Keratinocyte (primary cell): ENCODE data around the gene RRP9. TPM values are rescaled to one million over a fixed set of nuclear protein-coding genes. Genes with fewer than 3 reads are reported as not detected.

ENCODE experiments used
- DNase-seq: peaks from one replicate; pipeline ENCODE4 v3.0.0-alpha.2; 2011; ENCODE audit warnings: low read depth, missing footprints, low spot score
- FAIRE-seq: peaks from 2 replicates; lab custom pipeline; 2011; peaks lifted over from hg19 to GRCh38; lab: Jason Lieb, UNC
- H2AFZ ChIP-seq: 2 replicates; pipeline ENCODE4 v1.6.0; 2012; ENCODE audit warnings: low read length, control low read depth, inconsistent platforms; ENCODE audit not compliant: control insufficient read depth
- H3K27ac ChIP-seq: 2 replicates; pipeline ENCODE4 v1.5.1; 2011; ENCODE audit warnings: low read length; ENCODE audit not compliant: control insufficient read depth, insufficient read depth
- H3K27me3 ChIP-seq: 3 replicates; pipeline ENCODE4 v1.6.0; 2011; ENCODE audit warnings: low read length; ENCODE audit not compliant: control insufficient read depth, insufficient read depth; ENCODE audit errors: extremely low read depth
- H3K36me3 ChIP-seq, 2 experiments: 2 replicates in 1 of 2; 3 replicates in 1 of 2; pipeline ENCODE4 v1.5.1; 2011; ENCODE audit warnings: low read length in 2 of 2, mild to moderate bottlenecking in 1 of 2; ENCODE audit not compliant: control insufficient read depth in 2 of 2, insufficient read depth in 2 of 2; ENCODE audit errors: extremely low read depth in 1 of 2
- H3K4me1 ChIP-seq: 3 replicates; pipeline ENCODE4 v1.5.1; 2011; ENCODE audit warnings: low read length; ENCODE audit not compliant: control insufficient read depth, insufficient read depth; ENCODE audit errors: extremely low read depth
- H3K4me2 ChIP-seq: 3 replicates; pipeline ENCODE4 v1.6.0; 2011; ENCODE audit warnings: low read depth, low read length; ENCODE audit not compliant: control insufficient read depth, insufficient read depth; ENCODE audit errors: extremely low read depth
- H3K4me3 ChIP-seq, 3 experiments: fragments of 200-600 bp in 1 of 3; sonication (generic) in 1 of 3; 2 replicates in 2 of 3; 3 replicates in 1 of 3; pipeline ENCODE4 v1.5.1; 2011 to 2016; ENCODE audit warnings: low read length in 3 of 3, mild to moderate bottlenecking in 3 of 3, control low read depth in 2 of 3, inconsistent platforms in 1 of 3, low read depth in 1 of 3, mixed read lengths in 1 of 3, mixed run types in 1 of 3, moderate library complexity in 1 of 3; ENCODE audit not compliant: control insufficient read depth in 2 of 3, insufficient read depth in 2 of 3; ENCODE audit errors: extremely low read depth in 1 of 3
- H3K79me2 ChIP-seq: 2 replicates; pipeline ENCODE4 v1.6.0; 2012; ENCODE audit warnings: low read length; ENCODE audit not compliant: control insufficient read depth, insufficient read depth
- H3K9ac ChIP-seq: 3 replicates; pipeline ENCODE4 v1.6.0; 2011; ENCODE audit warnings: low read length; ENCODE audit not compliant: control insufficient read depth, insufficient read depth; ENCODE audit errors: extremely low read depth
- H3K9me1 ChIP-seq: 3 replicates; pipeline ENCODE4 v1.6.0; 2011; ENCODE audit warnings: low read length; ENCODE audit not compliant: control insufficient read depth, insufficient read depth; ENCODE audit errors: extremely low read depth
- H3K9me3 ChIP-seq: 2 replicates; pipeline ENCODE4 v1.5.1; 2012; ENCODE audit warnings: low read depth, low read length; ENCODE audit not compliant: control insufficient read depth
- H4K20me1 ChIP-seq: 3 replicates; pipeline ENCODE4 v1.6.0; 2011; ENCODE audit warnings: low read length; ENCODE audit not compliant: control insufficient read depth, insufficient read depth; ENCODE audit errors: extremely low read depth
- EZH2 ChIP-seq: IDR thresholded peaks from one replicate; pipeline ENCODE4 v1.6.1; 2012; ENCODE audit warnings: inconsistent platforms, mild to moderate bottlenecking, low read length, moderate library complexity
- dilution Hi-C: fragments of 300-500 bp; cut with MboI; formaldehyde crosslinking; loops from one replicate; pipeline ENCODE4 v1.7.0; 2020; ENCODE audit warnings: low sequenced_read_pairs; ENCODE audit not compliant: extremely low pct_ligation_motif_present
- polyA plus RNA-seq, 5 experiments: library from polyadenylated mRNA; depleted of rRNA in 3 of 5; stranded (reverse) in 3 of 5; stranded (forward) in 1 of 5; unstranded in 1 of 5; fragments of >200 nt; gene quantifications; 1 replicate in 1 of 5; 2 replicates in 3 of 5; 3 replicates in 1 of 5; pipeline versions ENCODE4 v1.2.1 to v1.2.3, GENCODE V29; 2011 to 2012; ENCODE audit warnings: missing spikeins in 2 of 5, low read depth in 1 of 5, low replicate concordance in 1 of 5
- TF ChIP-seq, protein P1 (sequence below), 3 experiments: IDR thresholded peaks in 1 of 3; conservative IDR thresholded peaks in 1 of 3; optimal IDR thresholded peaks in 1 of 3; 2 replicates in 2 of 3; 3 replicates in 1 of 3; pipeline versions ENCODE3 to v1.5.1; 2011; ENCODE audit warnings: low read length in 3 of 3, mild to moderate bottlenecking in 3 of 3, moderate library complexity in 2 of 3, control low read depth in 1 of 3, inconsistent platforms in 1 of 3; ENCODE audit not compliant: insufficient read depth in 2 of 3; ENCODE audit errors: extremely low read depth in 1 of 3

Gene RRP9
- polyA plus RNA-seq, 1 donor (not counting 4 experiments of a cell fraction or from before 2014, with no cell fraction given): 21.8 TPM

- Histone ChIP-seq H3K4me1 (peaks cover 10% of the 10 kb centered on the region), H3K9ac (no peak overlapping the region), H3K27me3 (peaks cover 2% of the 10 kb centered on the region), H3K9me1 (no peaks in the 10 kb centered on the region), H4K20me1 (no peaks in the 10 kb centered on the region), H3K9me3 (no peaks in the 10 kb centered on the region), H3K4me2 (no peak overlapping the region), H3K27ac (no peak overlapping the region), H3K36me3 (peaks cover 0 to 1% of the 10 kb centered on the region in 2 experiments), H3K79me2 (peaks cover 5% of the 10 kb centered on the region), H2AFZ (no peak overlapping the region), H3K4me3 (no peak overlapping the region)
- no peak for TF ChIP-seq EZH2
- TF ChIP-seq, protein P1, sequence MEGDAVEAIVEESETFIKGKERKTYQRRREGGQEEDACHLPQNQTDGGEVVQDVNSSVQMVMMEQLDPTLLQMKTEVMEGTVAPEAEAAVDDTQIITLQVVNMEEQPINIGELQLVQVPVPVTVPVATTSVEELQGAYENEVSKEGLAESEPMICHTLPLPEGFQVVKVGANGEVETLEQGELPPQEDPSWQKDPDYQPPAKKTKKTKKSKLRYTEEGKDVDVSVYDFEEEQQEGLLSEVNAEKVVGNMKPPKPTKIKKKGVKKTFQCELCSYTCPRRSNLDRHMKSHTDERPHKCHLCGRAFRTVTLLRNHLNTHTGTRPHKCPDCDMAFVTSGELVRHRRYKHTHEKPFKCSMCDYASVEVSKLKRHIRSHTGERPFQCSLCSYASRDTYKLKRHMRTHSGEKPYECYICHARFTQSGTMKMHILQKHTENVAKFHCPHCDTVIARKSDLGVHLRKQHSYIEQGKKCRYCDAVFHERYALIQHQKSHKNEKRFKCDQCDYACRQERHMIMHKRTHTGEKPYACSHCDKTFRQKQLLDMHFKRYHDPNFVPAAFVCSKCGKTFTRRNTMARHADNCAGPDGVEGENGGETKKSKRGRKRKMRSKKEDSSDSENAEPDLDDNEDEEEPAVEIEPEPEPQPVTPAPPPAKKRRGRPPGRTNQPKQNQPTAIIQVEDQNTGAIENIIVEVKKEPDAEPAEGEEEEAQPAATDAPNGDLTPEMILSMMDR (optimal IDR thresholded peaks at IDR 0.05 in 1 of 3, IDR thresholded peaks at IDR 0.05 in 1 of 3, conservative IDR thresholded peaks at IDR 0.05 in 1 of 3; ENCODE audit: extremely low read depth in 1 of 3, insufficient read depth in 2 of 3, low read length in 3 of 3): no peak
- no peak for DNase-seq
- FAIRE-seq: no peak
- dilution Hi-C loops: no loop called here
Measured at GRCh38 chr3:51945926-51946705, 4.4 kb upstream of the RRP9 start.

DNA sequence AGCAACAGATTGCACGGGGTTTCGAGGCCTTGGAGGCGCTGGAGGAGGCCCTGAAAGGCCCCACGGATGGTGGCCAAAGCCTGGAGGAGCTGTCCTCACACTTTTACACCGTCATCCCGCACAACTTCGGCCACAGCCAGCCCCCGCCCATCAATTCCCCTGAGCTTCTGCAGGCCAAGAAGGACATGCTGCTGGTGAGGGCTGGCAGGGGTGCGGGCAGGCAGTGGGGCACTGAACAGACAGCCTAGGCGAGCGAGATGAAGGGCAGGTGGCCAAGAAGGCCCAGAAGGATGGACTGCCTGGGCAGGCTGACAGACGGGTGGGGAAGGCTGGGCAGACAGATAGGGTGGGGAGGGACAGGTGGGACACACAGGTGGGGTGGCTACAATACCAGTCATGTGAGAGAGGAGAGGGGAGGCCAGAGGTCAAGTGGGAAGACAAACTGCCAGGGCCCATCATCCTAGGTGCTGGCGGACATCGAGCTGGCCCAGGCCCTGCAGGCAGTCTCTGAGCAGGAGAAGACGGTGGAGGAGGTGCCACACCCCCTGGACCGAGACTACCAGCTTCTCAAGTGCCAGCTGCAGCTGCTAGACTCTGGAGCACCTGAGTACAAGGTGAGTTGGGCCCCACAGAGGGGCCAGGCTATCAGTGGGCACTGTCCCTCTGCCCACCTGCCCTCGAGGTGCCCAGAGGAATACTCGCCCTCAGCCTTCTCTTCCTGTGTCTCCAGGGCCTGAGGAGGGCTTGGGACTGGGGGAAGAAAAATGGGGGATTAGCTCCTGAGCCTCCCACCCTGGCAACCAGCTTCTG is 3.5 kb upstream of the RRP9 start:
- H2AFZ ChIP-seq: no peak overlapping the region
- no peak for DNase-seq
- peaks cover 14% of the 10 kb centered on the region for H3K79me2 ChIP-seq
- H3K36me3 ChIP-seq: peaks cover 1% of the 10 kb centered on the region in 2 experiments
- H3K9me3 ChIP-seq: no peaks in the 10 kb centered on the region
- no peak for TF ChIP-seq EZH2
- TF ChIP-seq, protein P1 (optimal IDR thresholded peaks at IDR 0.05 in 1 of 3, IDR thresholded peaks at IDR 0.05 in 1 of 3, conservative IDR thresholded peaks at IDR 0.05 in 1 of 3; ENCODE audit: extremely low read depth in 1 of 3, insufficient read depth in 2 of 3, low read length in 3 of 3): no peak
- no peaks in the 10 kb centered on the region for H3K9me1 ChIP-seq
- H3K4me1 ChIP-seq: peaks cover 16% of the 10 kb centered on the region
- no peaks in the 10 kb centered on the region for H4K20me1 ChIP-seq
- no peak for FAIRE-seq
- no peak overlapping the region for H3K4me2 ChIP-seq
- H3K9ac ChIP-seq: no peak overlapping the region
- H3K27me3 ChIP-seq: no peaks in the 10 kb centered on the region
- no peak overlapping the region for H3K4me3 ChIP-seq
- dilution Hi-C loops: no loop called here
- no peak overlapping the region for H3K27ac ChIP-seq
